H1 (cell line): ENCODE results near the gene SIGLEC6. TPM values are rescaled to one million over a fixed set of nuclear protein-coding genes. Genes with fewer than 3 reads are reported as not detected.

Source experiments
- CTCF ChIA-PET: fragments of 300-600 bp; sonication (Branson Sonifier 250); formaldehyde crosslinking; loops from one replicate; lab custom pipeline; 2021; ENCODE audit not compliant: partially characterized antibody; lab: Charles Lee
- POLR2A ChIA-PET: fragments of 300-600 bp; sonication (Branson Sonifier 250); formaldehyde crosslinking; loops from one replicate; lab custom pipeline; 2021; ENCODE audit warnings: inconsistent platforms; ENCODE audit not compliant: partially characterized antibody; lab: Charles Lee
- DNase-seq, 2 experiments: peaks; one replicate each; pipeline versions ENCODE4 v3.0.0 to v3.0.0-alpha.2; 2010 to 2022; ENCODE audit warnings: low spot score in 2 of 2, low read depth in 1 of 2, mixed read lengths in 1 of 2
- FAIRE-seq: peaks from 2 replicates; lab custom pipeline; 2011; peaks lifted over from hg19 to GRCh38; lab: Jason Lieb, UNC
- H2AFZ ChIP-seq: 2 replicates; pipeline ENCODE4 v1.8.1; 2012; ENCODE audit warnings: low read length, inconsistent platforms
- H2AK5ac ChIP-seq: 2 replicates; pipeline ENCODE4 v1.6.1; 2013; ENCODE audit warnings: low read depth, low read length
- H2BK120ac ChIP-seq: replicated peaks from 2 replicates; pipeline ENCODE3; 2013; ENCODE audit warnings: low read depth, low read length, inconsistent platforms
- H2BK12ac ChIP-seq: 2 replicates; pipeline ENCODE4 v1.6.1; 2013; ENCODE audit warnings: low read depth, low read length
- H2BK15ac ChIP-seq: 2 replicates; pipeline ENCODE4 v1.6.1; 2013; ENCODE audit warnings: low read length
- H2BK20ac ChIP-seq: 2 replicates; pipeline ENCODE4 v1.6.1; 2013; ENCODE audit warnings: low read length
- H2BK5ac ChIP-seq: 2 replicates; pipeline ENCODE4 v1.6.1; 2013; ENCODE audit warnings: low read depth, low read length
- H3K14ac ChIP-seq: 2 replicates; pipeline ENCODE4 v1.6.1; 2013; ENCODE audit warnings: inconsistent platforms; ENCODE audit not compliant: insufficient read length
- H3K18ac ChIP-seq: 2 replicates; pipeline ENCODE4 v1.6.1; 2013; ENCODE audit warnings: low read length; ENCODE audit errors: extremely low read depth
- H3K23ac ChIP-seq: 2 replicates; pipeline ENCODE4 v1.6.1; 2013; ENCODE audit warnings: inconsistent platforms; ENCODE audit not compliant: insufficient read length
- H3K23me2 ChIP-seq: 2 replicates; pipeline ENCODE4 v1.6.1; 2013; ENCODE audit warnings: low read depth, low read length
- H3K27ac ChIP-seq: 2 replicates; pipeline ENCODE4 v1.6.1; 2011; ENCODE audit warnings: low read depth, low read length, inconsistent platforms
- H3K27me3 ChIP-seq, 4 experiments: replicated peaks in 1 of 4; 1 replicate in 1 of 4; 2 replicates in 3 of 4; pipeline versions ENCODE4 v1.6.1 to v1.8.1; 2011 to 2013; ENCODE audit warnings: low read length in 3 of 4, mild to moderate bottlenecking in 3 of 4, inconsistent platforms in 2 of 4, mixed read lengths in 2 of 4, moderate library complexity in 1 of 4; ENCODE audit not compliant: control insufficient read depth in 3 of 4, insufficient read depth in 3 of 4; ENCODE audit errors: extremely low read depth in 1 of 4
- H3K36me3 ChIP-seq, 4 experiments: 2 replicates each; pipeline versions ENCODE4 v1.6.1 to v1.8.1; 2011 to 2013; ENCODE audit warnings: mild to moderate bottlenecking in 4 of 4, low read length in 3 of 4, moderate library complexity in 2 of 4, control low read depth in 1 of 4, inconsistent platforms in 1 of 4; ENCODE audit not compliant: insufficient read depth in 4 of 4, control insufficient read depth in 2 of 4
- H3K4ac ChIP-seq: replicated peaks from 2 replicates; pipeline ENCODE3; 2013; ENCODE audit warnings: low read length, low read depth, mixed read lengths, inconsistent platforms; ENCODE audit not compliant: insufficient read length
- H3K4me1 ChIP-seq, 4 experiments: replicated peaks in 1 of 4; 1 replicate in 1 of 4; 2 replicates in 3 of 4; pipeline versions ENCODE4 v1.6.1 to v1.8.1; 2011 to 2013; ENCODE audit warnings: low read length in 3 of 4, inconsistent platforms in 2 of 4, mixed read lengths in 1 of 4; ENCODE audit not compliant: insufficient read depth in 4 of 4, control insufficient read depth in 3 of 4
- H3K4me2 ChIP-seq, 2 experiments: 2 replicates each; pipeline versions ENCODE4 v1.6.1 to v1.8.1; 2011 to 2013; ENCODE audit warnings: low read depth in 2 of 2, low read length in 2 of 2, control low read depth in 1 of 2, inconsistent platforms in 1 of 2, mild to moderate bottlenecking in 1 of 2; ENCODE audit not compliant: insufficient read depth in 1 of 2
- H3K4me3 ChIP-seq, 4 experiments: fragments of 200-600, 300-600 bp in 1 of 4; sonication (generic), shearing (Covaris generic), sonication (Bioruptor Twin) in 1 of 4; 2 replicates each; pipeline versions ENCODE4 v1.5.1 to v1.8.1; 2011 to 2016; ENCODE audit warnings: low read length in 4 of 4, low read depth in 3 of 4, control low read depth in 2 of 4, inconsistent platforms in 2 of 4, mild to moderate bottlenecking in 2 of 4, mixed read lengths in 1 of 4, moderate library complexity in 1 of 4; ENCODE audit not compliant: insufficient read depth in 2 of 4; ENCODE audit errors: extremely low read depth in 1 of 4
- H3K56ac ChIP-seq: replicated peaks from 2 replicates; pipeline ENCODE3; 2013; ENCODE audit warnings: low read depth, mild to moderate bottlenecking, mixed read lengths, low read length, inconsistent platforms; ENCODE audit not compliant: insufficient read length
- H3K79me1 ChIP-seq: 2 replicates; pipeline ENCODE4 v1.6.1; 2013; ENCODE audit warnings: low read depth, low read length, control low read depth
- H3K79me2 ChIP-seq, 2 experiments: 2 replicates each; pipeline versions ENCODE4 v1.6.1 to v1.8.1; 2012 to 2013; ENCODE audit warnings: low read length in 2 of 2, mild to moderate bottlenecking in 2 of 2, inconsistent platforms in 1 of 2; ENCODE audit not compliant: insufficient read depth in 2 of 2, control insufficient read depth in 1 of 2
- H3K9ac ChIP-seq, 4 experiments: replicated peaks in 1 of 4; 1 replicate in 1 of 4; 2 replicates in 3 of 4; pipeline versions ENCODE4 v1.6.1 to v1.8.1; 2011 to 2013; ENCODE audit warnings: low read depth in 3 of 4, low read length in 3 of 4, control low read depth in 2 of 4, mild to moderate bottlenecking in 2 of 4, moderate library complexity in 2 of 4, inconsistent platforms in 1 of 4; ENCODE audit errors: extremely low read depth in 1 of 4
- H3K9me3 ChIP-seq, 2 experiments: 2 replicates each; pipeline versions ENCODE4 v1.6.1 to v1.8.1; 2012 to 2013; ENCODE audit warnings: mild to moderate bottlenecking in 2 of 2, moderate library complexity in 2 of 2, control low read depth in 1 of 2, inconsistent platforms in 1 of 2, low read depth in 1 of 2, low read length in 1 of 2, mixed read lengths in 1 of 2; ENCODE audit not compliant: insufficient read depth in 2 of 2
- H4K20me1 ChIP-seq, 2 experiments: replicated peaks in 1 of 2; 2 replicates each; pipeline versions ENCODE3 to v1.8.1; 2011 to 2013; ENCODE audit warnings: inconsistent platforms in 2 of 2, low read length in 2 of 2, mild to moderate bottlenecking in 1 of 2; ENCODE audit not compliant: insufficient read depth in 2 of 2, control insufficient read depth in 1 of 2
- H4K5ac ChIP-seq: 2 replicates; pipeline ENCODE4 v1.6.1; 2013; ENCODE audit warnings: low read length, low read depth, mixed read lengths, inconsistent platforms; ENCODE audit not compliant: insufficient read length
- H4K8ac ChIP-seq: 2 replicates; pipeline ENCODE4 v1.8.0; 2013; ENCODE audit warnings: mild to moderate bottlenecking, moderate library complexity, low read length, inconsistent platforms; ENCODE audit not compliant: insufficient read depth; ENCODE audit errors: extremely low read depth
- H4K91ac ChIP-seq: replicated peaks from 2 replicates; pipeline ENCODE3; 2013; ENCODE audit warnings: low read length, mixed read lengths, inconsistent platforms; ENCODE audit not compliant: insufficient read length
- BACH1 ChIP-seq: IDR thresholded peaks from 2 replicates; pipeline ENCODE4 v1.6.1; 2012; ENCODE audit warnings: low read length, improper control_type of control experiment
- BCL11A ChIP-seq, 2 experiments: IDR thresholded peaks; one replicate each; pipeline ENCODE4 v1.6.1; 2011; ENCODE audit warnings: low read depth in 2 of 2, low read length in 2 of 2, mild to moderate bottlenecking in 2 of 2
- CEBPB ChIP-seq: IDR thresholded peaks from 2 replicates; pipeline ENCODE4 v1.6.1; 2012; ENCODE audit warnings: low read depth, low read length
- GABPA ChIP-seq: IDR thresholded peaks from 2 replicates; pipeline ENCODE4 v1.6.1; 2011; ENCODE audit warnings: mild to moderate bottlenecking, low read length, moderate library complexity, borderline replicate concordance; ENCODE audit not compliant: insufficient read depth
- KDM4A ChIP-seq: IDR thresholded peaks from one replicate; pipeline ENCODE4 v1.7.1; 2012; ENCODE audit warnings: low read depth, mild to moderate bottlenecking, moderate library complexity, low read length, inconsistent platforms; ENCODE audit not compliant: severe bottlenecking
- NANOG ChIP-seq: IDR thresholded peaks from 2 replicates; pipeline ENCODE4 v1.6.1; 2011; ENCODE audit warnings: low read length, low read depth, mild to moderate bottlenecking, inconsistent platforms; ENCODE audit not compliant: insufficient read depth, poor library complexity, severe bottlenecking
- SIX5 ChIP-seq: IDR thresholded peaks from 2 replicates; pipeline ENCODE4 v1.6.1; 2011; ENCODE audit warnings: mild to moderate bottlenecking, low read depth, low read length
- TAF1 ChIP-seq: IDR thresholded peaks from 2 replicates; pipeline ENCODE4 v1.6.1; 2011; ENCODE audit warnings: mild to moderate bottlenecking, low read depth, low read length
- TAF7 ChIP-seq: optimal IDR thresholded peaks from 2 replicates; pipeline ENCODE3; 2011; ENCODE audit warnings: low read depth, mild to moderate bottlenecking, inconsistent platforms, low read length, moderate library complexity, borderline replicate concordance
- TBP ChIP-seq: IDR thresholded peaks from 2 replicates; pipeline ENCODE4 v1.6.1; 2011; ENCODE audit warnings: low read depth, low read length, improper control_type of control experiment
- TCF12 ChIP-seq: IDR thresholded peaks from 2 replicates; pipeline ENCODE4 v1.6.1; 2011; ENCODE audit warnings: low read depth, mild to moderate bottlenecking, low read length
- WGBS, 2 experiments: shearing (Covaris generic) in 1 of 2; methylation state at CpG; one replicate each; pipeline versions ENCODE4 v1.1.6 to v1.1.7; 2013 to 2015; ENCODE audit warnings: low lambda C conversion rate in 2 of 2, mixed read lengths in 2 of 2, inconsistent platforms in 1 of 2, low coverage in 1 of 2, missing lambda C conversion rate in 1 of 2; ENCODE audit not compliant: insufficient replicate concordance in 2 of 2, insufficient coverage in 1 of 2, insufficient read length in 1 of 2; ENCODE audit errors: extremely low coverage in 1 of 2, missing lambda C conversion rate in 1 of 2; 5-methylcytosine and 5-hydroxymethylcytosine counted together
- polyA plus RNA-seq, 7 experiments: library from polyadenylated mRNA; depleted of rRNA in 3 of 7; stranded (reverse) in 5 of 7; unstranded in 2 of 7; fragments of >200 nt in 5 of 7; fragments of 200-250 nt in 2 of 7; gene quantifications; 1 replicate in 5 of 7; 2 replicates in 1 of 7; 4 replicates in 1 of 7; pipeline versions ENCODE4 v1.2.1 to v1.2.3, GENCODE V29; 2011 to 2013; ENCODE audit warnings: missing spikeins in 2 of 7, mixed read lengths in 2 of 7
- total RNA-seq: library from RNA; stranded (reverse); fragmentation: NEBNext Ultra II Directional; extraction: Animal tissue kit (Norgen Biotek cat#: 25700); gene quantifications from 2 replicates; pipeline ENCODE4 v1.2.1, GENCODE V29; 2021
- TF ChIP-seq, protein P1 (sequence below): IDR thresholded peaks from 2 replicates; pipeline ENCODE4 v1.6.1; 2012; ENCODE audit warnings: inconsistent platforms
- TF ChIP-seq, protein P2 (sequence below): IDR thresholded peaks from 2 replicates; pipeline ENCODE4 v1.6.1; 2011; ENCODE audit warnings: low read length, improper control_type of control experiment

Gene SIGLEC6
- total and polyA plus RNA-seq, 2 of the 8 experiments (the other 6 are each of a cell fraction or from before 2014, with no cell fraction given): 0.05 TPM; not detected in 1

DNA sequence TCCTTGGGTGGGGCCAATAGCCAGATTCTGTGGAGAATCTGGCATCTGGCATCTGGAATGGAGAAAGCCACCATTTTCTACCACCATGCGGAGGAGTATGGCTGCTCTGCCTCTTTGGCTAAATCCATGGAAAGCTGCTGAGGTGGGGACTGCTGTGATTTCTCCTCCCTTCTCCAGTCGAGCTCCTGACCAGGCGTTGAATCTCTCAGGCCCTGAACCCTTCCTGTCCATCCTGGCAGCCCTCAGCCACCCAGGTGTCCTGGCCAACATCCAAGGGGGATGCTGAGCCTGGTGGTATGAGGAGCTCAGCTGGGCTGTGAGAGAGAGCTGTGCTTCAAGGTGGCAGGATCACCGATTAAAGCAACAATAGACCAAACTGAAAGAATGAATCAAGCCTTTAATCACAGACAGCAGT, 17.4 kb upstream of the SIGLEC6 start:
- Histone ChIP-seq H3K18ac (no peak overlapping the region), H3K27me3 (no peaks in the 10 kb centered on the region), H2AK5ac (no peak overlapping the region), H3K23ac (no peak overlapping the region), H3K4me1 (no peaks in the 10 kb centered on the region), H3K9ac (no peak overlapping the region), H2BK12ac (no peak overlapping the region), H3K36me3 (no peaks in the 10 kb centered on the region), H2AFZ (no peak overlapping the region), H2BK20ac (no peak overlapping the region), H4K91ac (no peak overlapping the region), H2BK120ac (no peak overlapping the region), H3K4me2 (no peak overlapping the region), H4K8ac (no peak overlapping the region), H4K20me1 (no peaks in the 10 kb centered on the region), H3K27ac (no peak overlapping the region), H3K23me2 (peaks cover 3% of the 10 kb centered on the region; the same call in 1 of the 2 replicates), H3K79me1 (no peaks in the 10 kb centered on the region), H3K9me3 (peaks cover 29 to 50% of the 10 kb centered on the region in 2 experiments; a peak in 3 of 4 replicates), H2BK5ac (no peak overlapping the region), H3K4ac (no peak overlapping the region), H3K56ac (no peak overlapping the region), H4K5ac (no peak overlapping the region), H3K79me2 (no peaks in the 10 kb centered on the region), H3K4me3 (no peak overlapping the region), H2BK15ac (no peak overlapping the region), H3K14ac (no peak overlapping the region)
- DNase-seq (no peak), FAIRE-seq (no peak)
- POLR2A ChIA-PET: no interaction called here
- 79% methylated on average over 4 of the region's 4 CpGs; no CpG with 5 or more reads in 1 of the 2 experiments for WGBS, 2 experiments
- CTCF ChIA-PET: interaction anchor here (1.6 kb wide), 1 partner anchor 34 kb away, joined by 3 read pairs; no protein-coding TSS in a partner anchor
- TF ChIP-seq CEBPB: no peak
- TF ChIP-seq TAF1: no peak
- no peak for TF ChIP-seq NANOG
- TF ChIP-seq, protein P1, sequence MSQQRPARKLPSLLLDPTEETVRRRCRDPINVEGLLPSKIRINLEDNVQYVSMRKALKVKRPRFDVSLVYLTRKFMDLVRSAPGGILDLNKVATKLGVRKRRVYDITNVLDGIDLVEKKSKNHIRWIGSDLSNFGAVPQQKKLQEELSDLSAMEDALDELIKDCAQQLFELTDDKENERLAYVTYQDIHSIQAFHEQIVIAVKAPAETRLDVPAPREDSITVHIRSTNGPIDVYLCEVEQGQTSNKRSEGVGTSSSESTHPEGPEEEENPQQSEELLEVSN: no peak
- TF ChIP-seq TCF12: no peak
- no peak for TF ChIP-seq BCL11A (IDR thresholded peaks at IDR 0.05; ENCODE audit: low read depth in 2 of 2, low read length in 2 of 2)
- no peak for TF ChIP-seq BACH1
- TF ChIP-seq KDM4A: no peak
- TF ChIP-seq GABPA: no peak
- TF ChIP-seq SIX5: no peak
- TF ChIP-seq, protein P2, sequence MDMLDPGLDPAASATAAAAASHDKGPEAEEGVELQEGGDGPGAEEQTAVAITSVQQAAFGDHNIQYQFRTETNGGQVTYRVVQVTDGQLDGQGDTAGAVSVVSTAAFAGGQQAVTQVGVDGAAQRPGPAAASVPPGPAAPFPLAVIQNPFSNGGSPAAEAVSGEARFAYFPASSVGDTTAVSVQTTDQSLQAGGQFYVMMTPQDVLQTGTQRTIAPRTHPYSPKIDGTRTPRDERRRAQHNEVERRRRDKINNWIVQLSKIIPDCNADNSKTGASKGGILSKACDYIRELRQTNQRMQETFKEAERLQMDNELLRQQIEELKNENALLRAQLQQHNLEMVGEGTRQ: no peak
- no peak for TF ChIP-seq TAF7
- TF ChIP-seq TBP: no peak
